BLaER1 treated with 17β-estradiol and CSF1 and Interleukin-3, amounts not matched to agents 10 nM and 100 nM (cell line): ENCODE results near the gene KIAA1328.
"Not testable (repeated sequence)": the region's sequence is repeated elsewhere in the genome, so short reads cannot be mapped to it uniquely, and the experiment has no call there.

ENCODE experiments used
- H3K27ac ChIP-seq, 11 experiments: shearing (Covaris generic); formaldehyde crosslinking; 2 replicates each; pipeline ENCODE4 v1.8.1; 2022
- H3K27me3 ChIP-seq, 11 experiments: shearing (Covaris generic); formaldehyde crosslinking; 2 replicates each; pipeline ENCODE4 v1.8.1; 2022
- H3K36me3 ChIP-seq, 11 experiments: shearing (Covaris generic); formaldehyde crosslinking; 2 replicates each; pipeline ENCODE4 v1.8.1; 2022
- H3K4me1 ChIP-seq, 10 experiments: shearing (Covaris generic); formaldehyde crosslinking; 2 replicates each; pipeline ENCODE4 v1.8.1; 2022
- H3K4me2 ChIP-seq, 11 experiments: shearing (Covaris generic); formaldehyde crosslinking; 2 replicates each; pipeline ENCODE4 v1.8.1; 2022
- H3K4me3 ChIP-seq, 10 experiments: shearing (Covaris generic); formaldehyde crosslinking; 2 replicates each; pipeline ENCODE4 v1.8.1; 2022
- H3K9ac ChIP-seq, 11 experiments: shearing (Covaris generic); formaldehyde crosslinking; 2 replicates each; pipeline ENCODE4 v1.8.1; 2022
- H3K9me3 ChIP-seq, 11 experiments: shearing (Covaris generic); formaldehyde crosslinking; replicated peaks in 1 of 11; 2 replicates each; pipeline ENCODE4 v1.8.1; 2022
- H4K20me1 ChIP-seq, 11 experiments: shearing (Covaris generic); formaldehyde crosslinking; 2 replicates each; pipeline ENCODE4 v1.8.1; 2022
- Cebpa-rat ChIP-seq, 11 experiments: shearing (Covaris generic); IDR thresholded peaks; 2 replicates each; pipeline ENCODE4 v1.8.1; 2022

Gene KIAA1328

DNA sequence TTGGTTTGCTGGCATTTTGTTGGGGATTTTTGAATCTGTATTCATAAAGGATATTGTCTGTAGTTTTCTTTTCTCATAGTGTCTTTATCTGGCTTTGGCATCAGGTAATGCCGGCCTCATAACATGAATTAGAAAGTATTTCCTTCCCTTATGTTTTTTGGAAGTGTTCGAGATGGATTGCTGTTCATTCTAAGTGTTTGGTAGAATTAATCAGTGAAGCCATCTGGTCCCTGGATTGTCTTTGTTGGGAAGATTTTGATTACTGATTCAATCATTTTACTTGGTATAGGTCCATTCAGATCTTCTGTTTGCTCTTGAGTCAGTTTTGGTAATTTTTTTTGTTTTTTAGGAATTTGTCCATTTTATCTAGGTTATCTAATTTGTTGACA lies 22.3 kb downstream of the KIAA1328 start:
- H3K4me3 ChIP-seq = no peak overlapping the region
- no peak for TF ChIP-seq Cebpa-rat (IDR thresholded peaks at IDR 0.05)
- H3K9ac ChIP-seq = no peak overlapping the region
- H3K4me1 ChIP-seq = no peaks in the 10 kb centered on the region
- no peaks in the 10 kb centered on the region for H4K20me1 ChIP-seq
- H3K36me3 ChIP-seq = peaks cover 15 to 34% (median 18%) of the 10 kb centered on the region in 11 experiments
- H3K9me3 ChIP-seq = peaks cover 11 to 24% (median 14%) of the 10 kb centered on the region in 11 experiments
- no peaks in the 10 kb centered on the region for H3K27me3 ChIP-seq
- no peak overlapping the region for H3K4me2 ChIP-seq
- no peak overlapping the region for H3K27ac ChIP-seq

DNA sequence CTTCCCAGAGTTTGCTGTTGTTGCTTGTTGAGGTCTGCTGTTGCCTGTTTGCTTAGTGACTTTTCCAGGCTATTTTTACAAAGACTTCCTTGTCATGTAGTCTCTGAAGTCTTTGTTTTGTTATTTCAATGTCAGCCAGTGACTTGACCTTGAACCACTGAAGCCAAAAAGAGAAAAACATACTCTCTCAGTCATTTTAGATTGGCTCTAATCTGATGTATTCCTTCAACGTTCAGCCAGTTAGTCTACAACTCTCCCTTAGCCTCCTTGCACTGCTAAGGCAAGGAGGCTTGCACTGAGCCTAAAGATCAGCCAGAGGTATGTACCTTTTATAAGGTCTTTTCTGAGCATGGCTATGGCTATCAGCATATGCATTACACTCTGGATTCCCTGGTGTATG lies 27.9 kb downstream of the KIAA1328 start:
- Histone ChIP-seq H4K20me1 (no peaks in the 10 kb centered on the region), H3K4me1 (no peaks in the 10 kb centered on the region), H3K9ac (no peak overlapping the region), H3K4me3 (no peak overlapping the region), H3K27ac (no peak overlapping the region), H3K4me2 (no peak overlapping the region), H3K27me3 (no peaks in the 10 kb centered on the region), H3K36me3 (peaks cover 15 to 33% (median 21%) of the 10 kb centered on the region in 11 experiments), H3K9me3 (peaks cover 9 to 22% (median 12%) of the 10 kb centered on the region in 11 experiments)
- TF ChIP-seq Cebpa-rat (IDR thresholded peaks at IDR 0.05) = no peak

DNA sequence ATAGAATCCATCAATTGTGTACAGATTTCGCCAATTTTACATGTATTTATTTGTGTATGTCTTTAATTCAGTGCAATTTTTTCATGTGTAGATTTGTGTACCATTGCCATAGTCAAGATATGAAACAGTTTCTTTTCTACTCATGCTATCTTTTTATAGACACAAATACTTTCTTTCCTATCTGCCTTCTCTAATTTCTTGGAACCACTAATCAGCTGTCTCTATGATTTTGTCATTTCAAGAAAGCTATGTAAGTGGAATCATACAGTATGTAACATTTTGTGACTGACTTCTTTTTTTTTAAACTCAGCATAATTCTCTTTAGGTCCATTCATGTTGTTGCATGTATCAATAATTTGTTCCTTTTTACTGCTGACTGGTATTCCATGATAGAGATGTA lies 33.3 kb downstream of the KIAA1328 start:
- no peak overlapping the region for H3K4me2 ChIP-seq
- no peaks in the 10 kb centered on the region for H4K20me1 ChIP-seq
- H3K36me3 ChIP-seq = peaks cover 0 to 14% (median 3%) of the 10 kb centered on the region in 11 experiments; a peak in 8 of 22 replicates
- no peak overlapping the region for H3K4me3 ChIP-seq
- H3K9me3 ChIP-seq = no peaks in the 10 kb centered on the region
- H3K27ac ChIP-seq = no peak overlapping the region
- H3K4me1 ChIP-seq = no peaks in the 10 kb centered on the region
- TF ChIP-seq Cebpa-rat (IDR thresholded peaks at IDR 0.05) = no peak
- no peaks in the 10 kb centered on the region for H3K27me3 ChIP-seq
- no peak overlapping the region for H3K9ac ChIP-seq

DNA sequence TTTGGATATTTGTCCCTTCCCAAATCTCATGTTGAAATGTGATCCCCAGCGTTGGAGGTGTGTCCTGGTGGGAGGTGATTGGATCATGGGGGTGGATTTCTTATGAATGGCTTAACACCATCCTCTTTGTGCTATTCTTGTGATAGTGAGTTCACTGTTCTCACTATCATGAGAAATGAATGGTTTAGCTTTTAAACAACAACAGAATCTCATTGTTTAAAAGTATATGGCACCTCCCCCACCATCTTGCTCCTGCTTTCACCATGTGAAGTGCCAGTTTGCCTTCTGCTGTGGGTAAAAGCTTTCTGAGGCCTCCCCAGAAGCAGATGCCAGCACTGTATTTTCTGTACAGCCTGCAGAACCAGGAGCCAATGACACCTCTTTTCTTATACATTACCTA lies 38.1 kb downstream of the KIAA1328 start:
- Histone ChIP-seq H3K4me2 (no peak overlapping the region), H3K4me1 (no peaks in the 10 kb centered on the region), H3K36me3 (peaks cover 0 to 8% (median 3%) of the 10 kb centered on the region in 11 experiments; a peak in 6 of 22 replicates), H3K9me3 (peaks cover 0 to 4% (median 0%) of the 10 kb centered on the region in 11 experiments; a peak in 2 of 22 replicates), H4K20me1 (no peaks in the 10 kb centered on the region), H3K27ac (no peak overlapping the region), H3K9ac (no peak overlapping the region), H3K4me3 (no peak overlapping the region), H3K27me3 (no peaks in the 10 kb centered on the region)
- no peak for TF ChIP-seq Cebpa-rat (IDR thresholded peaks at IDR 0.05)

DNA sequence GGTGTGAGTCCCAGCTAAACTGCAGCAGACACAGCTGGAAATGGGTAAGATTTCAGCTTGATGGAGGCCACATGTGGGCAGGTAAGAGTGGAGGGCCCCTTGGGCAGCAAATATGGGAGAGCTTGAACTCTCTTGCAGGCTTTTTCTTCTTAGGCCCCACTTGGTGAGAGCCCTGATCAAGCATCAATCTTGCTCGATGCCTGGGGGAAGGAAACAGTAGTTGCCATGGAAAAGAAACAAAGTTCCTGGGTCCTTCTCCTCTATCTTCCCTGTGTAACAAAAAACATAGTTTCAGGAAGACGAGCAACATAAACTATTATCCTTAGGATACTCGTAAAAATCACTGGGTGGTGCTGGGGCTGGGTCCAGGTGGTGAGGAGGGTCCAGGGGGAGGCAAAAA lies 42.9 kb downstream of the KIAA1328 start:
- Histone ChIP-seq H3K9ac (no peak overlapping the region), H3K4me2 (no peak overlapping the region)
- TF ChIP-seq Cebpa-rat (IDR thresholded peaks at IDR 0.05) = no peak

DNA sequence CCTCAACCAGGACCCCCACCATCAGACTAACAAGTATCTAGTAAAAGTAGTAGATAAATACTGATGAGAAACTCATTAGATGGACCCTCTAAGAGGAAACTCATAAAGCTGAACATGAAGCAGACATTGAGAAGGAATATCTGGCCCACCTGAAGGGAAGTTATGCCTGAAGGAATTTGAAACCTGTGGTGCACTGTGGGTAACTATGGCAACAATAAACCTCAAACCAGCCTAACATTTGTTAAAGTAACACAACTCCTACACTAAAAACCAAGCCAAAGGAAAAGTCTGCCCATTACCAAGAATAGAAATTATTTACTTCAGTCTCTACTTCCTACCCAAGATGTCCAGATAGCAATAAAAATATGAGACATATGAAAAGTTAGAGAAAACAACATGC lies 43.4 kb downstream of the KIAA1328 start:
- H3K9ac ChIP-seq = no peak overlapping the region
- H3K27ac ChIP-seq = no peak overlapping the region
- peaks cover 0 to 15% (median 4%) of the 10 kb centered on the region in 11 experiments; a peak in 7 of 22 replicates for H3K36me3 ChIP-seq
- no peak overlapping the region for H3K4me2 ChIP-seq
- H3K4me1 ChIP-seq = no peaks in the 10 kb centered on the region
- H3K9me3 ChIP-seq = peaks cover 10 to 23% (median 16%) of the 10 kb centered on the region in 11 experiments
- H4K20me1 ChIP-seq = no peaks in the 10 kb centered on the region
- TF ChIP-seq Cebpa-rat (IDR thresholded peaks at IDR 0.05) = no peak
- H3K27me3 ChIP-seq = no peaks in the 10 kb centered on the region
- no peak overlapping the region for H3K4me3 ChIP-seq

More for the DNA sequence above, 42.9 kb downstream of the KIAA1328 start:
- Histone ChIP-seq H3K4me1 (no peaks in the 10 kb centered on the region), H3K27ac (no peak overlapping the region), H4K20me1 (no peaks in the 10 kb centered on the region), H3K27me3 (no peaks in the 10 kb centered on the region), H3K36me3 (peaks cover 0 to 15% (median 4%) of the 10 kb centered on the region in 11 experiments; a peak in 7 of 22 replicates), H3K4me3 (no peak overlapping the region), H3K9me3 (peaks cover 10 to 23% (median 16%) of the 10 kb centered on the region in 11 experiments)

DNA sequence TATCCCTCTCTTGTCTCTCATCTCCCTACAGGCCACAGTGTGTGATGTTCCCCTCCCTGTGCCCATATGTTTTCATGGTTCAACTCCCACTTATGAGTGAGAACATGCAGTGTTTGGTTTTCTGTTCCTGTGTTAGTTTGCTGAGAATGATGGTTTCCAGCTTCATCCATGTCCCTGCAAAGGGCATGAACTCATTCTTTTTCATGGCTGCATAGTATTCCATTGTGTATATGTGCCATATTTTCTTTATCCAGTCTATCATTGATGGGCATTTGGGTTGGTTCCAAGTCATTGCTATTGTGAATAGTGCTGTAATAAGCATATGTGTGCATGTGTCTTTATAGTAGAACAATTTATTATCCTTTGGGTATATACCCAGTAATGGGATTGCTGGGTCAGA lies 44.9 kb downstream of the KIAA1328 start:
- not testable (repeated sequence) for H3K4me1 ChIP-seq, H4K20me1 ChIP-seq, H3K4me2 ChIP-seq, H3K27me3 ChIP-seq, H3K27ac ChIP-seq, H3K4me3 ChIP-seq, H3K9ac ChIP-seq
- Histone ChIP-seq H3K36me3 (peaks cover 0 to 15% (median 4%) of the 10 kb centered on the region in 11 experiments; a peak in 7 of 22 replicates), H3K9me3 (peaks cover 10 to 24% (median 16%) of the 10 kb centered on the region in 11 experiments)

DNA sequence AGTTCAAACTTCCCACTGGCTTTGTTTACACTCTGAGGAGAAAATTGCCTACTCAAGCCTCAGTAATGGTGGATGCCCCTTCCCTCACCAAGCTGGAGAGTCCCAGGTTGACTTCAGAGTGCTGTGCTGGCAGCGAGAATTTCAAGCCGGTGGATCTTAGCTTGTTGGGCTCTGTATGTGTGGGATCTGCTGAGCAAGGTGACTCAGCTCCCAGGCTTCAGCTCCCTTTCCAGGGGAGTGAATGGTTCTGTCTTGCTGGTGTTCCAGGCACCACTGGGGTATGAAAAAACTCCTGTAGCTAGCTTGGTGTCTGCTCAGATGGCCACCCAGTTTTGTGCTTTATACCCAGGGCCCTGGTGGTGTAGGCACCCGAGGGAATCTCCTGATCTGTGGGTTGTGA lies 50.9 kb downstream of the KIAA1328 start:
- peaks cover 9 to 29% (median 16%) of the 10 kb centered on the region in 11 experiments; a peak in 19 of 22 replicates for H3K9me3 ChIP-seq
- H3K4me1 ChIP-seq, H3K9ac ChIP-seq, H4K20me1 ChIP-seq, H3K4me3 ChIP-seq, H3K4me2 ChIP-seq, H3K27ac ChIP-seq, H3K27me3 ChIP-seq: not testable (repeated sequence)
- peaks cover 4 to 16% (median 12%) of the 10 kb centered on the region in 11 experiments; a peak in 11 of 22 replicates for H3K36me3 ChIP-seq

DNA sequence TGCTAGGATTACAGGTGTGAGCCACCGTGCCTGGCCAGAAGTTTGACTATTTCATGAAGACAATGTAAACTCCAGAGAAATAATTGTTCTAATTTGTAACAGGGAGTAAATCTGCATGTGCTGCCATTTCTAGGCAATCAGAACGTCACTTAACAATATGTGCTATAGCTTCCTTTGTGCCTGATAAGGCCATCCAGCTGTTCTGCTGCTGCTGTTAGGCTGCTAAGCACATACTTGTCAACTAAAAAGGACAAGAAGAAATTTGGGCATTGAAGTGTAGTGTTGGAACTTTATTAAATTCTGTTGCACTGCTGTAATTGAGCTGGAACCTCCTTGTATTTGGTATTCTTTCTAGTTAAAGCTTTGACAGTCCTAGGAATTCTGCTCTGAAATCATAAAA lies 57.1 kb downstream of the KIAA1328 start:
- Histone ChIP-seq H3K4me2 (no peak overlapping the region), H3K27me3 (no peaks in the 10 kb centered on the region), H3K27ac (no peak overlapping the region), H3K9ac (no peak overlapping the region), H3K36me3 (peaks cover 0 to 13% (median 0%) of the 10 kb centered on the region in 11 experiments; a peak in 4 of 22 replicates), H4K20me1 (no peaks in the 10 kb centered on the region), H3K9me3 (no peaks in the 10 kb centered on the region), H3K4me3 (no peak overlapping the region), H3K4me1 (peaks cover 6 to 13% (median 9%) of the 10 kb centered on the region in 10 experiments; a peak in 19 of 20 replicates)
- no peak for TF ChIP-seq Cebpa-rat (IDR thresholded peaks at IDR 0.05)

DNA sequence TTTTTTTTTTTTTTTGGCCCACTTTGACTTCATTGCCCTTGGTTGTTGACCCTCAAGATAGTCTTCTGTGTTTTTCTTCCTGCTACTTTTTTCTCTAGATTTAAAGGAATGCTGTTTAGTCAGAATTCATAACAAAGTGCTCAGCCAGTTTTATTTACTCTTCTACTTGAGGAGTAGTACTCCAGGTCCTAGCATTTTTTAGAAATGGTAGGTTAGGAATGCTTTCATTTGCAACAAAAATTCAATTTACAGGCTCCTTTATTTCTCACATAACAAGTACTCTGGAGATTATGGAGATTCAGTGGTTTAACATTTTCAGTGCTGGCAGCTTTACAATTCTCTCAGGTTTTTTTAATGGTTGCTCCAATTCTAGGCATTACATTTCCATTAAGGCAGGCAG lies 58.2 kb downstream of the KIAA1328 start:
- Histone ChIP-seq H3K4me3 (no peak overlapping the region), H3K9ac (no peak overlapping the region), H3K36me3 (peaks cover 0 to 13% (median 0%) of the 10 kb centered on the region in 11 experiments; a peak in 4 of 22 replicates), H3K27ac (no peak overlapping the region), H3K4me1 (peaks cover 6 to 13% (median 9%) of the 10 kb centered on the region in 10 experiments; a peak in 19 of 20 replicates), H3K27me3 (no peaks in the 10 kb centered on the region), H3K4me2 (no peak overlapping the region), H4K20me1 (no peaks in the 10 kb centered on the region), H3K9me3 (no peaks in the 10 kb centered on the region)
- no peak for TF ChIP-seq Cebpa-rat (IDR thresholded peaks at IDR 0.05)
